A673 (cell line): ENCODE measurements around the gene TMOD1.

Experiments
- EZH2 ChIP-seq: fragments of 200-600 bp; sonication (generic); IDR thresholded peaks from 2 replicates; pipeline ENCODE4 v1.6.1; 2017; ENCODE audit warnings: borderline replicate concordance, low read depth, mild to moderate bottlenecking, mixed read lengths, antibody characterized with exemption, low read length; ENCODE audit not compliant: poor library complexity, severe bottlenecking
- TF ChIP-seq, protein P1 (sequence below): fragments of 300-800, 200-600 bp; sonication (generic); conservative IDR thresholded peaks from 2 replicates; pipeline ENCODE4 v1.5.1; 2017; ENCODE audit warnings: low read depth, mild to moderate bottlenecking, antibody characterized with exemption, low read length, moderate library complexity, mixed read lengths

DNA sequence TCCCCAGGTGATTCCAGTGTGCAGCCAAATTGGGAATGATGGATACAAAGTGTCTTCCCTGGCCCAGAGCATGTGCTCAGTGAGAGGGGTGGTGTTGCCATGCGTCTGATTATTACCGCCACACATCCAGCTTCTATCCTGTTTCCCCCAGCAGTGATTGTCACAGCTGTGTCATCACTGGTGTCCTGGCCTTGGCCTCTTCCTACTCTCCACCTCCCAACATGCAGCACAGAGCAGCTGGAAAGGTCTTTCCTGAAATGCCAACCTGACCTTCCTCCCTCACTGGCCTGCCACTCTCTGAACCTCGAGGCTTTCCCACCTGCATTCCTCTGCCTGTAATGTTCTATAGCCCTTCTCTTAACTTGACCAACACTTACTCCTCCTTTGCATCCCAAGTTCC is 60.0 kb downstream of the TMOD1 start:
- TF ChIP-seq EZH2, result no peak
- TF ChIP-seq, protein P1, sequence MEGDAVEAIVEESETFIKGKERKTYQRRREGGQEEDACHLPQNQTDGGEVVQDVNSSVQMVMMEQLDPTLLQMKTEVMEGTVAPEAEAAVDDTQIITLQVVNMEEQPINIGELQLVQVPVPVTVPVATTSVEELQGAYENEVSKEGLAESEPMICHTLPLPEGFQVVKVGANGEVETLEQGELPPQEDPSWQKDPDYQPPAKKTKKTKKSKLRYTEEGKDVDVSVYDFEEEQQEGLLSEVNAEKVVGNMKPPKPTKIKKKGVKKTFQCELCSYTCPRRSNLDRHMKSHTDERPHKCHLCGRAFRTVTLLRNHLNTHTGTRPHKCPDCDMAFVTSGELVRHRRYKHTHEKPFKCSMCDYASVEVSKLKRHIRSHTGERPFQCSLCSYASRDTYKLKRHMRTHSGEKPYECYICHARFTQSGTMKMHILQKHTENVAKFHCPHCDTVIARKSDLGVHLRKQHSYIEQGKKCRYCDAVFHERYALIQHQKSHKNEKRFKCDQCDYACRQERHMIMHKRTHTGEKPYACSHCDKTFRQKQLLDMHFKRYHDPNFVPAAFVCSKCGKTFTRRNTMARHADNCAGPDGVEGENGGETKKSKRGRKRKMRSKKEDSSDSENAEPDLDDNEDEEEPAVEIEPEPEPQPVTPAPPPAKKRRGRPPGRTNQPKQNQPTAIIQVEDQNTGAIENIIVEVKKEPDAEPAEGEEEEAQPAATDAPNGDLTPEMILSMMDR, result no peak
